RKO (cell line): ENCODE measurements around the gene RAD50.

Source experiments
- DNase-seq: peaks from one replicate; pipeline ENCODE4 v3.0.0-alpha.2; 2016; ENCODE audit warnings: low spot score

Gene RAD50

GRCh38 chr5:132661231-132662003 is 104.6 kb downstream of the RAD50 start:
- no peak for DNase-seq

DNA sequence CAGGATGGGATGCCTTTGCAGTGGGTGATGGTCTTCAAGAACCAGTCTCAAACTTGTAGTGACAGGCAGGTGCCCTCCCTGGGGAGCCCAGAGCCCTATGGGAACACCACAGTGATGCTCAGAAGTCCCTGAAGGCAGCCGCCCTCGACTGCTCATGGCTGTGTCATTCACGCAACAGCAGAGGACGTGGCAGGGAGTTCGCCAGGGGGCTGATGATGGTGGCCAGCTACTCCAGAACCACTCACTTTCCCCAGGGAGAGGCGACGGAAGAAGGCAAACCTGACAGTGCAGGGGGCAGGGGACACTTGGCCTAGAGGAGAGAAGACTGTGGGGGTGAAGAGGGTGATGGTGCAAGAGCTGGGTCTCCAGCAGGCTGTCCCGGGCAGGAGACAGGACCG is 105.2 kb downstream of the RAD50 start:
- no peak for DNase-seq

DNA sequence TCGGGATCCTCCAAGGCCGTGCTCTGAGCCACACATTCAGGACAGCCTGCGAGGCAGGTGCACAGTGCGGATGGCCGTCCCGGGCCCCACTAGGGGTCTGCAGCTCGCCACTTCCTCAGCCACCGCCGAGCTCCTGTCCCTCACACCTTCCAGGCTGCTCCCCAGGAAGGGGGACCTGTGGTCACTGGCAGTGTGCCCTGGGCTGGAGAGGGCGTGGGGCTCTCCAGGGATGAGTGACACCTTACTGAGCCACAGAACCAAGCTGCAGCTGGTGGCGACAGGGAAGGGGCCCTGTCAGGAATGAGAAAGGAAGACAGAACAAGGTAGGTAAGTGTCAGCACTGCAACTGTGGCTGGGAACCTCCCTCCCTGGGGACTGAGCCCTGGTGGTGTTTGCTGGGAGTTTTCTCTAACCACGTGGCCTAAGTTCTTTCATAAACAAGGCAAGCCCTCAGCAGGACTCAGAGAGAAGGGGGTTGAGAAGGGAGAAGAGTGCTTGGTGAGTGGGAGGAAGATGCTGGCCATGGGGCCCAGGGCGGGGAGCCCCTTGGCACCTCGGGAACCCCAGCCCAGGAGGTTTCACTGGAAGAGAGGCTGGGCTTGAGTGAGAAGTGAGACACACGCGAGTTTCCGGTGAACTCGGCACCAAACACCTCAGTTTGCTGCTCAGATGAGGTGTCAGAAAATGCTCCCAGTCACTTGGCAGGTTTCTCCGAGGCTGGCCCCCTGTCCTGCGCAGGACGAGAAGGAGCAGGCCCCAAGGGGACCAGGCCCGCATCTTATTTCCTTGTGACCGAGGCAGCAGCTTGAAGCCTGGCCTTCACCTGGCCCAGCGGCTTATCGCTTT is 106.4 kb downstream of the RAD50 start:
- DNase-seq: no peak

DNA sequence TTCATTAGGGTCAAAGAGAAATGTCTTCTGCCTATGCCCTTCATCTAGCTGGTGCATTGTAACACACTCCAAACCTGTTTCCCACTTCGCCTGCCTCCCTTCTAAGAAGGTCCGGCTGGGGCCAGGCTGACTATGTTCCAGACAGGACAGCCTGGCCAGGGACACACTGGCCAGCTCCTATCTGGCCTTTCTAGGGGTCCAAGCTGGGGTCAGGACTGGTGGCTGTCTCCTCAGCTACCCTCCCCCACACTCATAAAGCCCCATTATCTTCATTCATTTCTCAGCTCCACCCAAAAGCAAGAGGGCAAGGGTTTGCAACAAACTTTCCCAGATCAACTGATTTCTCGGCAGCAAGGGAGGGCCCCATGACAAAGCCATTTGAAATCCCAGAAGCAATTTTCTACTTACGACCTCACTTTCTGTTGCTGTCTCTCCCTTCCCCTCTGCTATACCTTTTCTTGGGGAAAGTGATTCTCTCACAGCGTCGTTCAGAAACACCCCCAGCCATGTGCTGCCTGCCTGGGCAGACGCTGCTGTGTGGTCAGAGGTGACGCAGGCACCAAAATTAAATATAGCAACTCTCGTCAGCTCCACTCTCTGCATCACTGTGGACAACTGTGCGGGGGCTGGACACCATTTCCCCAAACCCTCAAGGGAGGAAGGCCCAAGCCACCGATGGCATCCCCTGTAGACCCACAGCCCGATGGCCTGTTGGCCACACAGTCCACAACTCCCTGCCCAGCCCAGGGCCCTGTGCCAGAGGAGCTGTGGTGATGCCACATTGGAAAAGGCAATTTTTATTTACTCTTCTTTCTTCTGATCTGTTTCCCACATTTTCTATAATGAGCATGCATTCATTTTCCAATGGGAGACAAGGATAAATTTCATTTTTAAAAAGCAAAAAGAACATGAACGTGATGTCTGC is 107.3 kb downstream of the RAD50 start:
- DNase-seq: no peak

- no peak for DNase-seq
These were observed 108.0 kb downstream of the RAD50 start for GRCh38 chr5:132664696-132665209.

- no peak for DNase-seq
These were observed 108.8 kb downstream of the RAD50 start for GRCh38 chr5:132665574-132666080.

GRCh38 chr5:132666310-132667123 is 109.7 kb downstream of the RAD50 start:
- DNase-seq: no peak

GRCh38 chr5:132667309-132667708 is 110.5 kb downstream of the RAD50 start:
- DNase-seq: no peak

- DNase-seq: no peak
These were observed 111.3 kb downstream of the RAD50 start for GRCh38 chr5:132667761-132668705.

DNA sequence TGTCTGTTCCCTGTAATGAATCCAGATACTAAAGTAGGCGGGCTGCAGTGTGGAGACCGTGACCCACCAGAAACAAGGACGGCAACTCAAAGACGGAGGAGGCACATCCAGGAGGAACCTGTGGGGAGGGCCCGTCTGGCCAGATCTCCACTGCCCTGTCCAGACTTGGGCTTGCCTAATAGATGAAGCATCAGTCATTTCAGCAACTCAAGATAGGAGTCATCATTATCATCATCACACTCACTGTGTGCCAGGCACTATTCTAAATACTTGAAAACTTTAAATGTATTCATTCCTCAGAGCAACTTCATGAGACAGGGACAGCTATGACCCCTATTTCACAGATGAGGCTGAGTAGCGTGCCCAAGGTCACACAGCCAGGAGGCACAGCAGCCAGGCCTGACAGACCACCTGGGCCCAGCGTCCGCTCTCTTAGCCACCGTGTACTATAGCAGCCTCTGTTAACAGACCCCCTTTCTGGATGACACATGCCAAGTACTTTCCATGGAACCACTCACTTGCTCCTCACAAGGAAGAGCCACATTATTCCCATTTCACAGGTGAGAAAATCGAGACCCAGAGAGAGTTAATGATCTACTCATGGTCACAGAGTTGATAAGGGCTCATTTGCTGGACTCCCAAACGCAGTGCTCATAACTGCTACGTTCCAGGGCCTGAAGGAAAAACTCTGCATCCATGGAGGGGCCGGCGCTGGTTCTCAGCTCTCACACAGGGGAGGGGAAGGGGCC is 112.1 kb downstream of the RAD50 start:
- DNase-seq: peak; percentile 14

DNA sequence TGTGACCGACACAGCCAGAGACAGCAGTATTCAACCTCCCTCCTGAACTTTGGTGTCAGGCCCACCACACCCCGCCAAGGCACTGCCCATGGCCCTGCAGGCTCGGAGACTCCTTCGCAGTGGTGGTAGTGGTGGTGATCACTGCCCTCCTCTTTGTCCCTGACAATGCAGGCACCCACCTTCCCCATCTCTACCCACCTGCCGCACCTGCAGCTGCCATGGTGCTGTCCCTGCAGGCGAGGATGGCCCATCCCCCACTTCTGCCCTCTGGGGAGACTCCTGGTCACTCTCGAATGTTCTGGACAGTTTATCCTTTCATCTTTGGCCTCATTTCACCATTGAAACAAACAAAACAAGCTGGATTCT is 112.7 kb downstream of the RAD50 start:
- DNase-seq: no peak

DNA sequence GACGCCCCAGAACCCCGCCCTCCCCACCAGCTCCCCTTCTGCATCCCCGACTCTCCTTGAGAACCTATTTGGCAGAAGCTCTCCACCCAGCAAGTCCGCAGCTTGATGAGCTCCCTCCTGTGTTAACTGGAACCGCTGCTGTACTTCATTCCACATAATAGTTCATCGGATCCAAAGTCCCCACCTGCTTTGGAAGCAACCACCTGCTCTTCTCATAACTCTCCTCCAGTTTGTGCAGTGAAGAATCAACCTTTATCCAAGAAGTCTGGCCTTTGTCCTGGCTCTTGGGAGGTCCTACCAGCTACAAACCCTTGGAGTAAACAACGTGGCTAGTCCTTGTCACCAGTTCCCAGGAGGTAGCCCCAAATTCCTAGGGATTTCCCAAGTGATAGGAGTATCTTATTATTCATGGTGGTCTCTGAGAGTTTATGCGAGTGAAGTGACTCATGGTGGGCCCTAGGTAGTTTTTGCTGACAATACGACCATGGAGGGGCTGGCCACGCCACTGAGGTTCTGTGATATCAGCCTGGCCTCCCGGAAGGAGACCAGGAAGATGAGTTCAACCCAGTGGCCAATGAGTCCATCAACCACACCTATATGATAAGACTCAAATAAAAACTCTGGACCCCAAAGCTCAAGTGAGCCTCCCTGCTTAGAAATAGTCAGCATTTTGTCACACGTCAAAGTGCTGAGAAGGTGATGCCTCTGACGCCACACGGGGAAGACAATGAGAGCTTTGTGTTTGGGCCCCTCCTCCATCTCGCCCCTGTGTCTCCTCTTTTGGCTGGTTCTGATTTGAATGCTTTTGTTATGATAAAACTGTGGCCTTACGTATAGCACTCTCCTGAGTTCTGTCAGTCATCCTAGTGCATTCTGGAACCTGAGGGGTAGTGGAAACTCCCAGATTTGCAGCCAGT is 113.4 kb downstream of the RAD50 start:
- no peak for DNase-seq

GRCh38 chr5:132671000-132671399 is 114.2 kb downstream of the RAD50 start:
- no peak for DNase-seq

DNA sequence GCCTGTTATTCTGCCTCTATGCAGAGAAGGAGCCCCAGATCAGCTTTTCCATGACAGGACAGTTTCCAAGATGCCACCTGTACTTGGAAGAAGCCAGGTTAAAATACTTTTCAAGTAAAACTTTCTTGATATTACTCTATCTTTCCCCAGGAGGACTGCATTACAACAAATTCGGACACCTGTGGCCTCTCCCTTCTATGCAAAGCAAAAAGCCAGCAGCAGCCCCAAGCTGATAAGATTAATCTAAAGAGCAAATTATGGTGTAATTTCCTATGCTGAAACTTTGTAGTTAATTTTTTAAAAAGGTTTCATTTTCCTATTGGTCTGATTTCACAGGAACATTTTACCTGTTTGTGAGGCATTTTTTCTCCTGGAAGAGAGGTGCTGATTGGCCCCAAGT is 116.7 kb downstream of the RAD50 start:
- DNase-seq: no peak

- DNase-seq: no peak
These were observed 117.3 kb downstream of the RAD50 start, which contains the start of gene IL4 for GRCh38 chr5:132673939-132674630. Gene IL4 (plus strand): TSS chr5:132673989. CDS start chr5:132674051, 62 bp downstream.

DNA sequence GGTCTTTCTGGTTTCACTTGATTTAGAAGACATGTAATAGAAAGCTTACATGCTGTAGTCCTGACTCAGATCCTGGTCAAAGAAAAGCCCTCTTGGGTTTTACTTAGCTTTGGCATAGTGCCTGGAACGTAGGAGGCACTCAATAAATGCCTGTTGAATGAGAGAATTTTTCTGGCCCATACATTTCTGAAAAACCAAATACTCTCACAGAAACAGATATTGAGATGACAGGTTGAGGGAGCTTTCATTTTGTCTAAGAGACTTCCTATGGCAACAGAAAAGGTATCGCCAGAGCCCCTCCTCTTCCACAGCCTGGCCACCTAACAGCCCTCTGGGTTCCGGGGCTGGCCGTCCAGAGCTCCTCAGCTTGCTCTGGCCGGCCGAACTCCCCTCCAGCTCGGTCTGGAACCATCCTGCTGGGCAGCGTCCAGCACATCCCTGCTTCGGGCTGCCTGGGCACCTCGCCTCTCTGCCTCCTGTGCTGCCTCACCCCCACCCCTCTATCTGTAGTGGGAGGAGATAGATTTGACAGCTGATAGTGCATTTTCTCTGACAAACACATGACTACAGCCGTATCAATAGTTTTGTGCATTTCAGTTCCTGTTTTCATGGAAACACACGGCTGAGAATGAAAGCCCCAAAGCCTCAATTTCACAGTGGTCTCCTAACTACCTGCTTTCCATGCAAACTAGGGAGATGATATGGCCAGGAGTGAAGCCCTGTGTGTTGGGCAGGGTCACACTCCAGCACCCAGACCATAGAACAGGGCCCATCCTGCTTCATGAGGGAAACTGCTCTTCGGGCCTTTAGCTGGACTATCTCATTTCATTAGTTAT is 118.1 kb downstream of the RAD50 start:
- DNase-seq: peak; percentile 74
